Stimulated activated CD4-positive, alpha-beta T cell treated with anti-CD3 and anti-CD28 coated beads, Interleukin-4, amount 100 ng/mL, for 48 hours (primary cell): Measurements from ENCODE around the gene WDR7.

Experiments used
- DNase-seq, 2 donors: peaks; one replicate each; pipeline ENCODE4 v3.0.0-alpha.2; 2020; ENCODE audit warnings: low read depth in 2 of 2

The WDR7 gene

DNA sequence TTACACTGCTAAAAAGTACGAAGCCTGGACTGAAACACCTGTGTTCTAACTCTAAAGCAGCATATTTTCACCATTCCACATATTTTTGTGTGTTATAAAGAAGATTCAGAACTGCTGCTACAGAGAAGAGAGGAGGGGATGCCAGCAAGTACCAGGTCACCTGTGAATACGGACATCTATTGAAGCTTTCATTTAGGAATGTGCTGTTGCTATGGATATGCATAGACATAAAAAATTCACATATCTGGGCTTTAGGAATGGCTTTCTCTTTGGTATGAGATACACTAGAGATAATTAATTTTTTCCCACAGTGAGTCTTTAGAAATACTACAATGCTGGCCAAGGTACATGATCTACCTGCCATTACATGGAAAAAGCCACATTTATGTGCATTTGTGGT, 238.5 kb downstream of the WDR7 start:
- no peak for DNase-seq

DNA sequence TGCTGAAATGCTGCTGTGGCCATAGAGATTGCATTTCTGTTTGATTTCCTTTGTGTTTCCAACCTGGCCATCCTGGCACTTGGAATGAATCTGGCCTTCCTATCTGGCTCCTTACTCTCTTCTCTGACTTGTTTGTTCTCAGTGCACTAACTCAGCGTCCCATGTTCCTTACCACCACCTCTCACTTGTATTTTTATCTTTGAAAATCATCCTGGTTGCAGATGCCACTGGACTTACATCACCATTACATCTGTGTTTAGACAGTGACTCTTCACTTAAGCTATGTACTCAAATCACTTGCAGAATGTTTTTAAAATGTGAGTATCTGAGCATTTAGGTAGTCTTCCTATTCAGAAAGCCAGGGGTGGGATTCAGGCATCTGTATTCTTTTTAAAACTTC, 239.5 kb downstream of the WDR7 start:
- DNase-seq, result no peak

DNA sequence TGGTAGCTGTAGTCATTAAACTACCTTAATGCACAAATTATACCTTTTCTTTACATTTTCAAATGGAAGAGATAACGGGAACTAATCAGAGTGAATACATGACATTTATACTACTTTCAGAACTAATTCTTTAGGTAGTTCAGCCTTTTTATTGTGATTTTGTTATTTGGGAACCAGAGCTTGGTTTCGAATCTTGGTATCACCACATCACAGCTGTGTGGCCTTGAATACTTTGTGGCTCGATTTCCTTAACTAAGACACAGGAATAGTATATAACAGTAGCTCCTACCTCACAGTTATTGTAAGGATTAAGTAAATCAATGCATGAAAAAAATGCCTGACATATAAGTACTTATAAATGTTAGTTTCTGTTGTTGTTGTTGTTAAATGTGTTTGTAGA, 240.0 kb downstream of the WDR7 start:
- no peak for DNase-seq

DNA sequence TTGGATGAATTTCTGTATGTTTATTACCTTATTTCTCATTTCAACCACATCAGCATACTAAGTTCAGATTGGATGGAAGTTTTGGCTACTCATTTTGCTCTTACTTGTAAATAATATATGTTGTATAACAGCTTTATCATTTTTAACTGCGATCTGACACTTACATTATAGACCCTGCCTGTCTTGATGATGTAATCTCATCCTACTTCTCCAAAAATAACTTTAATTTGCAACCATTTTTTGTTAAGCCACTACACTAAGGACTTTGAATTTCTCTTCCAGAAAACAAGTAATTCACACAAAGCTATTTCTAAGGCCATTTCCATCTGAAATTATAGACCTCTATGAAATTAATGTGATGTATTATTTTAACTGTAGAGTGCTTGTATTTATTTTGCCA, 240.7 kb downstream of the WDR7 start:
- no peak for DNase-seq

DNA sequence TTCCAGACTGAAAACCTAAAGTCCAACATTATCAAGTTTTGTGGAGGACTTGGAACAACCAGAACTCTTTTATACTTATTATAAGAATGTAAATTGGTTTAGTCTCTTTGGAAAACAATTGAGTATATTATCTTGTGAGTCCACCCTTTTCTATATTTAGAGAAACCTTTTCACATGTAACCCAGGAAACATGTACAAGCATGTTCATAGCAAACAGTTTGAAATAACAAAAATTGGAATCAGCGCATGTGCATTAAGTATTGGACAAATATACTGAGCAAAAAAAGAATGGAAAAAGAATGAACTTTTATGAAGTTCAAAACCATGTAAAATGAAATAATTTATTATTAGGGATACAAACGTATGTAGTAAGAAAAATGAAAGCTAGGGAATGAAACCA, 246.0 kb downstream of the WDR7 start:
- no peak for DNase-seq

DNA sequence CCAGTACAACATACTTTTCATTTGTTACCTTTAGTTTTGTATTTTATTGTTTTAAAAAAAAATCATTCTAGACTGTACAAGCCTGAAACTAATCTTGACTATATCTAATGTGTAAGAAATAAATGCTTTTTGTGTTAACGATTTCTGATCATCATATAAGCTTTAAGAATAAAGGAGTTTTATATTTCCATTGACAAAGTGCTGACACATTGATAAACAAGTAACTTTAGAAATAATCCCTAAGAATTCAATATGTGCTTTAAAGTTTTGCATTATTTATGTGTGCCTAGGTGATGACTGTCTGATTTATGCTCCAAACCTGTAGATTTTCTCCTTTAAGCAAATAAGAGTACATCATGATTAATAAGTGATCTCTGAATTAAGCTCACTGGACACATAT, 248.5 kb downstream of the WDR7 start:
- no peak for DNase-seq

DNA sequence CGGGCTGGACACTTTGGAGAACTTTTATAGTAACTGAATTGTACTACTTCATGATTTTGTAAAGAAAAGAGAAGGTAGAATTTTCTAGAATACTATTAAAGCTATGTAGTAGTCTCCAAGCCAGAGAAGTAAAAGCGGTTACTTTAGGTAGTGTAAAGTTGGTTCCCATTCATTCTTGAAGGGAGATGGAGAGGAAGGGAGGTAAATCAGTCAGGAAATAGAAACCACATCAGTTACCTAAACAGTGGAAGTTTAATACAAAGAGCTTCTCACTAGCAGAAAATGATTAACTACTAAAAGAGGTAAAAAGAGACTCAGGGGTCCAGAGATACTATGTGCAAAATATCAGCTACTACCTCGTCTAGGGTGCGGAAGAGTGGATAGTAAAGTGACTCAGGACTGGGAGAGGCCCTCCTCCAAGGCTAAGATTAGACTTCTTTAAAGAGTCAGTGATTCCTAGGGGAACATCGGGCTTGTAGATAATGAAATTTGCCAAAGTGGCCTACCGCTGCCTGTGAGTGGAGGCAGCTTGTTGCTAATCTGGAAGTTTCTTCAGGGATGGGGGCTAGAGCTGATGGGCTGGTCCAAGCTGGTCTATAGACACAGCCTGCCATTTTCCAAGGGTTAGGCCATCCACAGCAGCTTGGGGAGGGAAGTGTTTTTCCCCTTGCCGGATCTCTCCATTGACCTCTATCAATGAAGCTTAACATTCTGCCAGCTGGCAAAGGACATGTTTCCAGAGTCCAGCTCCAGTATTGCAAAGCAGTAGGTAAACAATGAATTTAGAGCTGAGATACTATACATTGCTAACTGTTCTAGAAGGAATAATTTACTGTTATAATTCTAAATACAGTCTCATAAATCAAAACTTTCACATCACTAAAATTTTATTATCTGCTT, 249.3 kb downstream of the WDR7 start:
- DNase-seq, result no peak

DNA sequence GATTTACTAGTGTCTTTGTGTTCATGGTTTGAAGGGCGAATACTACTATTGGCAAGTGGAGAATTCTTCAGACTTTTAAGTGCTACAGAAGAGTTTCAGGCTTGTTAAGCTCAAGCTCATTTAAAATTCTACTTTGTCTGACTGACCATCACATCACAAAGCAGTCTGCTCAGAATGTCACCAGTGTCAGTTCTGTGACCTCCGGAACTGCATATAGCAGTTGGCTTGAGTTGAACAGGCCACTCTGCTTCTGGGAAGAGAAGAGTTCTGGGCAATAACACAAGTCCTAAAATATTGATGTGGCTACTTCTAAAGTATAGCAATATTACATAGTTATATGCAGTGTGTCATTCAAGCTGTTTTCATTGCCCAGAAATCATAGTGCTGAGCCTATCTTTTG, 250.8 kb downstream of the WDR7 start:
- DNase-seq, result no peak

DNA sequence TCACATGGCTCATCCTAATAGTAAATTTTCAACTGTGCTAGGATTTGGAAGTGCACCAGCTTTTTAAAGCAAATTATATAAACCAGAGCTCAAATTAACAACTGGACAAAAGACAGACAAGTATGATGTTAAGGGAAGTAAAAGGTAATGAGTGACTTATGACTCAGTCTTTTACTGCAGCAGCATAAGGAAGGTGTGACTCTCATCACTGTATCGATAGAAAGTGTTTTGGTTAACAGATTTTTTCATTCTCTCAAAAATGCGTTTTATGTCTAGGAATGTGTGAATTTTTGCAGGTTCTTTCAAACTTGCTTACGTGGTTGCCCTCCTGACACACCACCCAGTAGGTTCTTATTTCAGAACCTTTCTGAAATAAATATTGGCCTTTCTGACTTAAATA, 251.5 kb downstream of the WDR7 start:
- no peak for DNase-seq

DNA sequence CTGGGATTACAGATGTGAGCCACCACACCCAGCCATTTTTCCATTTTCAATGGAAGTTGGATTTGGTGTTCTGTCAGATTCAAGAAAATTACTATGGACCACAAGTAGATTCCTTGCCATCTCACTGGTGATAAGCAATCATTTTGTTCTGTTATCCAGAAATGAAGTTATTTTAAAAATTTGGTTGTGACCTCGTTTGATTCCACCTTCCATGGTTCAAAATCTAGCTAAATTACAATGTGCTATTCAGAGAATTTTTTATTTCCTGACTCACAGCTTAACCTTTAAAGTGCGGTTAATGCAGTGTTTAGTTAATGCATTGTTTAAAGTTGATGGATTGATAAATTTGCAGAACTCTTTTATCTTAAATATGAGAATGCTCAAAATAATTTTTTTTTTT, 252.5 kb downstream of the WDR7 start:
- DNase-seq, result no peak

DNA sequence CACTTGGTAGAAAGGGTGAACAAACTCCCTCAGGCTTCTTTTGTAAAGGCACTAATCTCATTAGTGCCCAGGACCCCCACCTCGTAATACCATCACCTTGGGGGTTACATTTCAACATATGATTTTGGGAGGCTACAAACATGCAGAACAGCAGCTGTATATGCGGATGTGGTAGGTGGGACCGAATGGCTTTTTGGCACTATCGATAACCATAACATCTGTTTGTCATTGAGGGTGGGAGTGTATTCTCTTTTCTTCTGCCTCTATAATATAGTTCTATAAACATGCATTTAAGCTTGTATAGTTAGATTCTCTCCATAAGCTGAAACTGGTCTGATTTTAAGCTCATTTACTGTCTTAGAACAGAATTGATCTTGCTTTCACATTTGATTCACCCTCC, 256.6 kb downstream of the WDR7 start:
- no peak for DNase-seq

DNA sequence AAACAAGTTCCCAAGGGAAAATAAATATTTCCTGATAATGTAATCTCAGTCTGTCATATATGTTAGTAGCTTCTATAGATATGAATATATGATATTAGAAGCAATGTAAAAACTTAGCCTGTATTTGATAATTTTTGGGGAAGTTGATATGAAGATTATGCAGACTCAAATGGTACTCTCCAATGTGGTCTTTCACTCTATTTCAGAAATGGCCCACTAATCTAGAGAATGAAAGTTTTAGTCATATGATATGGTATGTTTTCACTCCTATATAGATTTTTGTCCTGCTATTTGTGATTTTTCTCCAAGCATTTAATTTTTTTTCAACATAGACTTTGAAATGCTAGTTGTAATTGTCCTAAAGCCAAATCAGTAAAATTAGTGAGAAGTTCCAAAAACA, 259.1 kb downstream of the WDR7 start:
- no peak for DNase-seq

DNA sequence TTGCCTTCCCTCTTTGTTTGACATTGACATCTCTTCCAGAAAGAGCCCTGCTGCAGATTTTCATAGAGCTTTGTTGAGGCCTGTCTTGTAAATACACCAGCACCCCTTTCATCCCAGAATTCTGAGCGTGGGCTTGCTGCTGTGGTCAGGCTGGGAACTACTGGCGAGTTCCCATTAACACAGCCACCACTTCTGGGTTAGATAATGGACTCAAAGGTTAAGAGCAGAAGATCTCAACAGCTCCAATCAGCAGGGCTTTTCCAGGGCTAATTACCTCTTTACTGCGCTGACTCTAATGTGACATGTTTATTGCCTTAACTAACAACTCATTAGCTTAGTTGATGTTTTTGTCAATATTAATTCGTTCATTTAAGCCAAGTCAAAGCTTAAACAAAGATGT, 259.8 kb downstream of the WDR7 start:
- no peak for DNase-seq

DNA sequence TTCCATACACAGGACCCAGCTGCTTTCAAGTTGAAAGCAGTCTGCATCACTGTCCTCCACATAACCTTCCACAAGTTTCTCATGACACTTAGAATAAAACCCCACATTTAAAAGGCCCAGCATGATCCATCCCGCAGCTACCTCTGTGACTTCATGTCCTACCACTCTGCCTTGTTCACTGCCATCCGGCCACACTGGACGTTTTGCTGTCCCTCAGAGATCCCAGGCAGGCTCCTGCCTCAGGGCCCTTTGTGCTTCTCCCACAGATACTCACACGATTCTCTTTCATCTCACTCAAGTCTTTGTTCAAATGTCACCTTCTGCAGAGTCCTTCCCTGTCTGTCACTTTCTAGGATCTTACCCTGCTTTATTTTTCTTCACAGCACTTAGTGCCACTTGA, 262.8 kb downstream of the WDR7 start:
- DNase-seq, result no peak

DNA sequence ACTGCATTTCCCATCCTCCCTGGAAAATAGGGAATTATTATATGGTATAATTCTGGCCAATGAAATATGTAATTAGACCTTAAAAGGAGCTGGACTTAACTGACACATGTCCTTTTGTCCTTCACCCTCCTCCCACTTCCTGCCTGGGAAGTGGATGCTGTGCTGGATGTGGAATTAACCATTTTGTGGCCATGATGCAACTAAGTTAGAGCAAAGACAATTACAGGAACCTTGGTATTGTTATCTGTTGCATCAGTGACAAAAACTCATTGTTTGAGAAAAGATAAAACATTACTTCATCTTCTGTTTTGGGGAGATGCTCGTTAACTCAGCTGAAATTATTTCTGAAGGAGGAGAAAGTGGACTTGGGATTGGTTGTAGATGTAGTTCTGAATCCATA, 268.0 kb downstream of the WDR7 start:
- no peak for DNase-seq

DNA sequence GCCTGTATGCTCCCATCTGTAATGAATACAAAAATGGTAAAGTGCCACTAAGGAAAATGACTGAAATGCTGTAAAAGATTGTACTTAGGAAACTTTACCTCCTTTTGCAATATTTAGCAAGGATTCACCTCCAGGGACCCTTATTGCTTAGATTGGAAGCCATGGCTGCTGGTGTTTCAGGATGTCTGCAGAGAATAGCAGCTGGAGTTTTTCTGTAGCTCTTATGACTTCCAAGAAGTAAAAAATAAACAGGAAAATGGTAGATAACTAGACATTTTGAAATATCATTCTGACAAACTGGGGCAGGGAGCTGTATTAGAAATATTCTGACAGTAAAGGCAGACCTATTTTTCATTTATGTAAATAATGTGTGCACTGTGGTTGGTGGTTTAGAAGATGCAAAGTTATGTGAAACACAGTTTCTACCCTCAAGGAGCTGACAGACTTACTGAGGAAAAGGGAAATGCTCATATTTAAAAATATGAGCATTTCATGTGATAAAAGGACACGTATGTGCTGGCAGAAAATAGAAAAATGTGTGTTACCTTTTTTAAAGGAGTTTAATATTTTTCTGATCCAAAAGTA, 270.8 kb downstream of the WDR7 start:
- DNase-seq, result no peak

DNA sequence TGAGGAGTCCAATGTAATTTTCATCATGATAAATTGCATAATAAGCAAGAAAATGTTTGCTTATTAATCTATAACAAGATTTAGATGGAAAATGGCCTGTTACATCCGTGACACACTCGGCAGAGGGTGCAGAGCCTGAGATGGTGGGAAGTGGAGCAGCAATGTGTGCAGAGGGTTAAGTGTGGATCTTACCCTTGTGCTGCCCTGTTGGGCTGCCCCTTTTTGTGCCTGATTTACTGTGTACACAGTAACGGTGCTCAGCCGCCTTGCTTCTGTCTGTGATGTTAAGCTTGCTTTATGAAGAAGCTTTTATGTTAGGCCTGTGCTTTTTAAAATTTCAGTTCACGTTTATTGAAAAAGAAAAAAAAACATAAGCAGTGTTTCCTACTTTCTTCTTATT, 275.6 kb downstream of the WDR7 start:
- DNase-seq, result no peak

DNA sequence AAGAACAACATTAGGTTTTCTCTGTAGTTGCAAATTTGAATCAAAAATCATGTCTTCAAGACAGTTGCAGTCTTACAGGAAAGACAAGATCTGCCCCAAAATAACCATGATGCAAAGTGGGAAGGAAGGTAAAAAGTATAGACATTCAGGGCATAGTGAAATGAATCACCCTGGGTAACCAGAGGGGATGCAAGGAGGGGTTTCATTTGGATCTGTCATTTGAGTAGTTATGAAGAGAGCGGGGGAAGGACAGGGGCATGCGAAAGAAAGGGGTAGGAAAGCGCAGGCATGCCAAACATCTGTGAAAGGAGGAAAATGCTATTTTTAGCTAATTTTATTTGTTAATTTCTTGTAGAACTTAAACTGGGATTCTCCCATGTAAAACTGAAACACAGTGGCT, 276.6 kb downstream of the WDR7 start:
- DNase-seq, result no peak

DNA sequence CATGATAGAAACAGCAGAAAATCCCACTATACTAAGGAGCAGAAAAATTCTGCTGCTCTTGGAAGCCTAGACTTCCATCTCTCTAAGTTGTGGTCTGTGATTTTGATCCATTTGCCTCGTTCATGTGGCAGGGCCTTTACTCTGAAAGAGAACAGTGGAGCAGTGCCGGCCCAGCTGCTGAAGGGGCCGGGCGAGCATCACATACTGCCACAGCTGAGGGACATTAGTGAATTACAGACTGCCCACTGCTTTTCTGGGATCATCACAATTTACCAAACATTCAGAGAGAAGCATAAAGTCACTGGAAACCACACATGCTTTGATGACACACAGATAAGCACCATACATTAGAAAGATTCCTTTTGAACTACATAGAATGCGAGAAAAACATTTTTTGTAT, 278.7 kb downstream of the WDR7 start:
- no peak for DNase-seq

DNA sequence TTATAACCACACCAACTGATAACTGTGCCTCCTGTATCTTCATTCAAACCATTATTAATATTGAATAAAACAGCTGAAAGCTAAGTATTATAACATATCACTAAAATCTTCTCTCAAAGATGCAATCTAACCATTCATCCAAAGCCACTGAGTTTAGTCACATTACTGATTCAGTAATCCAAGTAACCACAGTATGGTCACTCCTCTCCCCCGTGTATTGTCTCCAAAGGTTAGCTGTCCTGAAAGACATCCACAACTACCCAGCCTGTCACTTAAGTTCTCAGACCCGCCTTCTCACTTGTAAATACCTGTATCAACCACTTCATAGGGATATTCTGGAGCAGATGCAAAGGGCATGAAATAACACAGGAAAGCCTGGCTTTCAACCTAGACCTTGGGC, 282.3 kb downstream of the WDR7 start:
- no peak for DNase-seq

DNA sequence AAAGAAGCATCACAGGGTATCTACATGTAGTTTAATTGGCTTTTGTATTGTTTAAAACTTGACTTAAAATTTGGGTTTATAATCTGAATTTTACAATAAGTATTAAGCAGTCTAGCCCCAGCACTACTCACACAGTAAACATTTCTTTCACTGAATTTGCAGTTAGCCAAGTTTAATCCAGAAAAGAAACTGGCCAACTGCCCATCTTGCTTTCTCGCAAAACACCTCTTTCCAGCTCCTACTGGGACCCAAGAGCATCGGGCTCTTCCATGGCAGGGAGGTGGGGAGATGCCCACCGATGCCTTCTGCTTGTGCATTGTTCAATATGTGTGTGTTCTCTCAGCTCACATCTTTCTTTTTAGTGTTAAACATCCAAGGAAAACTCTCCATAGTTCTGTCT, 283.0 kb downstream of the WDR7 start:
- DNase-seq, result no peak

DNA sequence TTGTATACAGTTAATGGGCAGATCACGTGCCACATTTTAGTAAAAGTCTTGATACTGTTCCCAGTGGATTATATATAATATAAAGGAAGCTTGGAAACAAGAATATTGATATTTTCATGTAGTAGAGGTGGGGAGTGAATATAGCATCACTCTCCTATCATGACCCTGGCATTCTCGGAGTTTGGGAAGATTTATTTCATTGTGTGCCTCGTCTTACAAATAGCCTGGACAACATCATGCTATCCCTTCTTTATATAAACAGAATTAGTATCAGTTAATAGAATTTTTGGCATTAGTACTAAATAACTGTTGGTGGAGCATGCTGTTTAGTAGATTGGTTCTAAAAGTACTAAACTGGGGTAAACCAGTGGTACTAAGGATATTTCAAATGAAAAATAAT, 283.7 kb downstream of the WDR7 start:
- DNase-seq, result no peak

DNA sequence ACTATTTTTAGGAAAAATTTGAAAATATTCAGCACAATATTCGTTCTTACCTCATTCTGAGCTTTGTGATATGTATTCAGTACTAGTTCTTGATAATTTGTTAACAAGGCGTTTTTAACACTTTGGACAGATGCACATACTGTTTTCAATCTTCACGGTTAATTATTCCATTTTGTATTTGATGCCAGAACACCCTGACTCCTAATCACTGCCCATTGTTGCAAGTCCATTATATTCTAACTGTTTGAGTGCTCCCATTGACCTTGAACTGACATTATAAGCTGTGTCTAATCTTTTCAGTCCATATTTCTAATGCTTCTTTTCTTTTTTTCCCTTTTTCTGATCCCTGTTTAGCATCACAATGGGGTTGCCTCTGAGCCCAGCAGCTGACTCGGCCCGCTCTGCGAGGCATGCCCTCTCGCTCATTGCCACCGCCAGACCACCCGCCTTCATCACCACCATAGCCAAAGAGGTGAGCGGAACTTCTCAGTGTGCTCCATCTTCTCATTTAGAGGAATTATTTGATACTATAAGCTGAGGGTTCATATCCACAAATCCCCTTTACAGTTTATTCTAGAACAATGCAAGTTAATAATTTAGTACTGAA, 284.4 kb downstream of the WDR7 start:
- no peak for DNase-seq
